Effector memory CD4-positive, alpha-beta T cell (primary cell): Measurements from ENCODE around the gene DNAL4.
"Not testable (repeated sequence)": the region's sequence is repeated elsewhere in the genome, so short reads cannot be mapped to it uniquely, and the experiment has no call there.

ENCODE experiments used
- DNase-seq, 3 donors: peaks; one replicate each; pipeline ENCODE4 v3.0.0-alpha.2; 2020
- H3K27ac ChIP-seq: 2 replicates; pipeline ENCODE4 v1.7.0; 2013; ENCODE audit warnings: mild to moderate bottlenecking, low read length, moderate library complexity; ENCODE audit not compliant: insufficient read depth, poor library complexity, severe bottlenecking
- H3K27me3 ChIP-seq: replicated peaks from 2 replicates; pipeline ENCODE4 v1.7.0; 2013; ENCODE audit warnings: mild to moderate bottlenecking, low read length; ENCODE audit not compliant: insufficient read depth, control insufficient read depth, poor library complexity, severe bottlenecking
- H3K36me3 ChIP-seq: 2 replicates; pipeline ENCODE4 v1.7.0; 2013; ENCODE audit warnings: mild to moderate bottlenecking, low read length, moderate library complexity; ENCODE audit not compliant: control insufficient read depth, insufficient read depth
- H3K4me1 ChIP-seq: 2 replicates; pipeline ENCODE4 v1.7.0; 2013; ENCODE audit warnings: low read length, mild to moderate bottlenecking; ENCODE audit not compliant: control insufficient read depth, insufficient read depth, poor library complexity, severe bottlenecking
- H3K4me3 ChIP-seq: 2 replicates; pipeline ENCODE4 v1.7.0; 2013; ENCODE audit warnings: low read length, low read depth, mild to moderate bottlenecking; ENCODE audit not compliant: insufficient read depth, poor library complexity, severe bottlenecking
- H3K9me3 ChIP-seq: 2 replicates; pipeline ENCODE4 v1.7.0; 2013; ENCODE audit warnings: mild to moderate bottlenecking, low read length, moderate library complexity; ENCODE audit not compliant: control insufficient read depth

The DNAL4 gene

DNA sequence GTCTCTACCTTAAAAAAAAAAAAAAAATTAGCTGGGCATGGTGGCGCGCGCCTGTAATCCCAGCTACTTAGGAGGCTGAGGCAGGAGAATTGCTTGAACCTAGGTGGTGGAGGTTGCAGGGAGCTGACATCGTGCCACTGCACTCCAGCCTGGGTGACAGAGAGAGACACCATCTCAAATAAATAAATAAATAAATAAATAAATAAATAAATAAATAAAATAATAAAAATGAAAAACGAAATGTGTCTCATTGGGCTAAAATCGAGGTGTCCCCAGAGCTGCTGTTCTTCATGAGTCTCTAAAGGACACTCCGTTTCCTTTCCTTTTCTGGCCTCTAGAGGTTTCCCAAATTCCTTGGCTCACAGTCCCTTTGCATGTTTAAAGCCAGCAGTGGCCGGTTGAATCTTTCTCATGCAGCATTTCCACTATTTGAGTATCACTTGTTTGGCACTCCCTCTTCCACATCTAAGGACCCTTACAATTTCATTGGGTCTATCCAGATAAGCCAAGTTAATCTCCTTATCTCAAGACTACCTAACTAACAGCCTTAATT lies 11.2 kb upstream of the DNAL4 start:
- not testable (repeated sequence) for DNase-seq, H3K27me3 ChIP-seq, H3K27ac ChIP-seq, H3K4me3 ChIP-seq, H3K9me3 ChIP-seq, H3K36me3 ChIP-seq, H3K4me1 ChIP-seq

GRCh38 chr22:38802671-38803121 lies 8.8 kb upstream of the DNAL4 start:
- no peak for DNase-seq
- Histone ChIP-seq H3K27ac (no peak overlapping the region), H3K36me3 (no peaks in the 10 kb centered on the region), H3K4me3 (no peak overlapping the region), H3K4me1 (no peaks in the 10 kb centered on the region), H3K27me3 (no peaks in the 10 kb centered on the region), H3K9me3 (no peaks in the 10 kb centered on the region)

DNA sequence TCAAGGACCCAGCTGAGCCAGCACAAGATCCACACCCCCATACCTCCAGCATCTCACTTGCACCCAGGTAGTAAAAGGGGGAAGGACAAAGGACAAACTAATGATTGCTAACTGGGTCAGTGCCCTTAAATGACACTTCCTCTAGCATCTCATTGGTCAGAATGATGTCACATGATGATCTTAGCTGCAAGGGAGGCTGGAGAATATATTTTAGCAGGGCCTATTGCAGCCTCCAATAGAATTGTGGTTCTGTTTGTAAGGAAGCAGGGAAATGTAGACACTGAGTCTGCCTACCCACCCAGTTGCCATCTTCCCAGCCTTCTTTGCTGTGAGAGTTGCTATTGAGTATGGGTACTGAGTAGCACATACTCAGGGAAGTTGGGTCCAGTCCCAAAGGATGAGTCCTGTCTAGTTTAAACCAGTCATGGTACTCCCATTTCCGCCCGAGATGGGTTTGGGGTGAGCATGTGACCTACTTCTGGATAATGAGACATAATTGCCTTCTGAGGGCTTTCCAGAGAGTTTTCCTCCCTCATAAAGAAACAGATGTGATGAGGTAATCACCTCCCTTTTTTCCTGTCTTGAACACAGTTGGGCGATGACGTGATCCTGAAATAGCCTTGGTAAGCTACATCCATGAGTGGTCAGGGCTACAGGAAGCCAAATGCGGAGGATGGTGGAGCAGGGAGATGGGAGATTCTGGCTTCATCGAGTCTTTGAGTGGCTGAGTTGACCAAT lies 5.5 kb upstream of the DNAL4 start:
- Histone ChIP-seq H3K36me3 (no peaks in the 10 kb centered on the region), H3K9me3 (no peaks in the 10 kb centered on the region), H3K4me1 (no peaks in the 10 kb centered on the region), H3K4me3 (no peak overlapping the region), H3K27me3 (no peaks in the 10 kb centered on the region), H3K27ac (no peak overlapping the region)
- no peak for DNase-seq

DNA sequence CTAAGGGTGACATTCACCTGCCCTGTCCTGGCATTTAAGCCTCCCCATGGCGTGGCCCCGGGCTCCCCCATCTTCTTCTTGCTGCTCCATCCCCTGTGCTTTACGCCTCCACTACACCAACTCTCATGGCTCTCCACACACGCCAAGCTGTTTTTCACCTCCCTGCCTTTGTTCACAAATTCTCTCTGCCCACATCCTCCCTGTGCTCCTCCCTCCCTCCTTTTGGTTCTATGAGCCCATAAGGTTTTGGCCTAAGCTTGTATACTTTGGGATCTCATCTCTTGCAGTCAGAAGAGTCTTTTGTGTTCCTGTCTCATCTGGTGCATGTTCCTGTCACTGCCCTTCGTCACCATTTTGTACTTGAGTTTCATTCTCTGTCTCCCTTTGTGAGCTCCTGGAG lies 4.6 kb upstream of the DNAL4 start:
- no peaks in the 10 kb centered on the region for H3K27me3 ChIP-seq

GRCh38 chr22:38796262-38796957 lies 2.5 kb upstream of the DNAL4 start:
- Histone ChIP-seq H3K27ac (no peak overlapping the region), H3K36me3 (no peaks in the 10 kb centered on the region), H3K27me3 (no peaks in the 10 kb centered on the region), H3K9me3 (no peaks in the 10 kb centered on the region), H3K4me1 (peaks cover 7% of the 10 kb centered on the region), H3K4me3 (no peak overlapping the region)
- no peak for DNase-seq

More for the DNA sequence above, 4.6 kb upstream of the DNAL4 start:
- Histone ChIP-seq H3K4me1 (peaks cover 2% of the 10 kb centered on the region), H3K9me3 (no peaks in the 10 kb centered on the region), H3K4me3 (no peak overlapping the region), H3K27ac (no peak overlapping the region), H3K36me3 (no peaks in the 10 kb centered on the region)
- no peak for DNase-seq

GRCh38 chr22:38795569-38795968 lies 1.6 kb upstream of the DNAL4 start:
- Histone ChIP-seq H3K27ac (no peak overlapping the region), H3K4me3 (no peak overlapping the region), H3K36me3 (no peaks in the 10 kb centered on the region), H3K27me3 (no peaks in the 10 kb centered on the region), H3K9me3 (no peaks in the 10 kb centered on the region), H3K4me1 (peaks cover 7% of the 10 kb centered on the region)
- DNase-seq = no peak

GRCh38 chr22:38793317-38793716 lies 626 bp downstream of the DNAL4 start:
- no peak for DNase-seq
- Histone ChIP-seq H3K9me3 (no peaks in the 10 kb centered on the region), H3K27ac (peak overlapping the region; percentile 76), H3K36me3 (no peaks in the 10 kb centered on the region), H3K4me3 (peak overlapping the region; percentile 57), H3K4me1 (peaks cover 7% of the 10 kb centered on the region), H3K27me3 (no peaks in the 10 kb centered on the region)

DNA sequence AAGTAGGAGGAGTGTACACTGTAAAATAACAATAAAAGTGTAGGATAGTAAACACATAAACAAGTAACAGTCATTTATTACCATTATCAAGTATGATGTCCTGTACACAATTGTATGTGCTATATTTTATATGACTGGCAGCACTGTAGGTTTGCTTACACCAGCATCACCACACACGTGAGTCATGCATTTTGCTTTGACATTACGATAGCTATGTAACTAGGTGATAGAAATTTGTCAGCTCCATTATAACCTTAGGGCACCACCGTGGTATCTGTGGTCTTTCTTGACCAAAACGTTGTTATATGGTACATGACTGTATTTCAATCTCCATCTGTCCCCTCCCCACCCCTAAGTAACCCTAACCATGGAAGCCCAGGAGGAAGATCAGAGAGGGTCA lies 1.1 kb downstream of the DNAL4 start:
- Histone ChIP-seq H3K4me3 (no peak overlapping the region), H3K36me3 (no peaks in the 10 kb centered on the region), H3K4me1 (peaks cover 7% of the 10 kb centered on the region), H3K27me3 (no peaks in the 10 kb centered on the region), H3K9me3 (no peaks in the 10 kb centered on the region), H3K27ac (no peak overlapping the region)
- no peak for DNase-seq

DNA sequence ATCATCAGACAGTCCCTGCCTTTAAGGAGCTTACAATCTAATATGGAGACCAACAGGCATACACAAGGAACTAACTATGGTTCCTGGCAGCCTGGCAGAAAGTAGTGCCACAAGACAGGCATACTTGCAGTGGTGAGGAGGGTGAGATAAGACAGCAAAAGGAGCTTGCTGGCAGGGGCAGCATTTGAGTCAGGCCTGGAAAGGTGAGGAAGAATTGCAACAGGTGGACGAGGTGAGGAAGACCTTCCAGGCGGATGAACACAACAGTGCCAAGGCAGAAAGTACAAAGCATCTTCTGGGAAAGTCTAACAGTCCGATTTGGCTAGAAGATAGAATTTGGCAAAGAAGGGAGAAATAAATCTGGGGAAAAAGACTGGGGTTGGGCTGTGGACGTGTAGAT lies 4.3 kb downstream of the DNAL4 start:
- DNase-seq = no peak
- Histone ChIP-seq H3K4me3 (no peak overlapping the region), H3K9me3 (no peaks in the 10 kb centered on the region), H3K27me3 (no peaks in the 10 kb centered on the region), H3K4me1 (peaks cover 7% of the 10 kb centered on the region), H3K36me3 (no peaks in the 10 kb centered on the region), H3K27ac (no peak overlapping the region)

DNA sequence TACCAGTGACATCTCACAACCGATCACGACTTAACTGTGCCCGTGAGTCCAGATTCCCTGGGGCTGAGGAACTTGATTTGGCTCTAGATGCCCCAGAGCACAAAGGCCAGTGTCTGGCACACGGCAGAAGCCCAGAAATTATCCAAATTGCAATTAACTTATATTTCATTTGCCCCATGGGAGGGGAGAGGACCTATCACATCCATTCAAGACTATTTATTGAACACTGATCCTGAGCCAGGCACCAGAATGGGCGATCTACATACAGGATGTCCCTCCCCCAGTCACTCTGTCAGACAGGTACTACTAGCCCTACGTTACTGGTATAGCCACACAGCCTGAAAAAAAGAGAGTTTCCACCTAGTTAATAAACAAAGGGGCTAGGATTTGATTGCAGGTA lies 5.1 kb downstream of the DNAL4 start:
- no peaks in the 10 kb centered on the region for H3K36me3 ChIP-seq
- H3K27me3 ChIP-seq = no peaks in the 10 kb centered on the region
- peaks cover 7% of the 10 kb centered on the region for H3K4me1 ChIP-seq
- no peaks in the 10 kb centered on the region for H3K9me3 ChIP-seq
- no peak overlapping the region for H3K27ac ChIP-seq
- no peak overlapping the region for H3K4me3 ChIP-seq
- no peak for DNase-seq
